ENCODE measurements around the gene LRRC8B. TPM values are rescaled to one million over a fixed set of nuclear protein-coding genes. Genes with fewer than 3 reads are reported as not detected.

LRRC8B gene
- total RNA-seq, 1 experiment from 2014 or later: 24.2 TPM

GRCh38 chr1:89529196-89529595 is 4.6 kb downstream of the LRRC8B start:
- Mint-ChIP-seq H3K27me3 (ENCODE audit: low read depth) (no peaks in the 10 kb centered on the region), H3K27ac (no peak overlapping the region), H3K36me3 (no peaks in the 10 kb centered on the region), H3K9me3 (no peaks in the 10 kb centered on the region), H3K4me1 (peaks cover 46% of the 10 kb centered on the region), H3K4me3 (no peak overlapping the region)
- DNase-seq (ENCODE audit: low spot score): no peak
- POLR2A ChIA-PET: interaction anchor here (0.6 kb wide), 1 partner anchor 449 kb away, joined by 8 read pairs; no protein-coding TSS in a partner anchor
- TF ChIP-seq OVOL2 (CRISPR knock-in tag; IDR thresholded peaks at IDR 0.05; ENCODE audit: borderline replicate concordance) (no peak), ESRRA (CRISPR knock-in tag; IDR thresholded peaks at IDR 0.05; ENCODE audit: borderline replicate concordance) (no peak), E2F5 (CRISPR knock-in tag; IDR thresholded peaks at IDR 0.05) (no peak), PRRX2 (CRISPR knock-in tag; IDR thresholded peaks at IDR 0.05) (no peak), RELA (CRISPR knock-in tag; IDR thresholded peaks at IDR 0.05; ENCODE audit: borderline replicate concordance) (no peak)
- CTCF ChIA-PET: interaction anchor here (2.3 kb wide), 1 partner anchor 46 kb away, joined by 5 read pairs; no protein-coding TSS in a partner anchor
- ATAC-seq: no peak

DNA sequence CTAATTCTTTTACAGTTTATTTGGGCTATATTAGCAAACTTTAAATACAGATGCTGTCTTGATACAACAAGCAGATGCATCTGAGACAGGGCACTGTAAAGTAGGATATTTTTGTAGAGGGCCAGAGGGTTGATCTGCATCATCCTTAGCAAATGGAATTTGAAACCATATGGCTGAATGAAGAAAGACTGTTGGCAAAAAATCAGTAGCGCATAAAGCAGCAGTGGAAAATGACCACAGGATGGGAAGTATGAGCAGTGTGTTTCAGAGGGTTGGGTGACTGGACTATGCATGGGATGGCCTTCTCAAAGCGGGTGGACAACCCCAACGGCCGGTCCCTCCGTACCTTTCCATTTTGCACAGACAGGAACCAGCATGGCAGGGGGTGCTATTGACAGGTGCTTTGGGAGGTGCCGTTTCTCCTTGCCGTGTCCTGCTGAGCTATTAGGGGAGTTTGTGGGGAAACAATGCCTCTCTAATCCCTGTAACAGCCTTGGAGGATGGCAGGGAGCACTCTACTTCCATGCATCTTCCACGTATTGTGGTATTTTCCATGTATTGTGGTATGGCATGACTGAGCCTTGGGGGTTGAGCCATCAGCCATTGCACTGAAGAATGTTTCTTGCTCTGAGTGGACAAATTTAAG is 5.9 kb downstream of the LRRC8B start:
- peaks cover 46% of the 10 kb centered on the region for H3K4me1 Mint-ChIP-seq
- CTCF ChIA-PET: interaction anchor here (2.3 kb wide), 1 partner anchor 47 kb away, joined by 5 read pairs; no protein-coding TSS in a partner anchor

More for the DNA sequence above, 5.9 kb downstream of the LRRC8B start:
- peak overlapping the region; percentile 63 for H3K27ac Mint-ChIP-seq
- DNase-seq (ENCODE audit: low spot score): peak; percentile 11
- peak overlapping the region; percentile 15 for H3K4me3 Mint-ChIP-seq
- POLR2A ChIA-PET: no interaction called here
- ATAC-seq: peak; percentile 84
- TF ChIP-seq USF2 (CRISPR knock-in tag; IDR thresholded peaks at IDR 0.05) (no peak), TEAD1 (CRISPR knock-in tag; IDR thresholded peaks at IDR 0.05) (no peak), FOXK1 (CRISPR knock-in tag; IDR thresholded peaks at IDR 0.05) (peak; percentile 40; the same call in 1 of the 2 replicates), ZBTB21 (CRISPR knock-in tag; IDR thresholded peaks at IDR 0.05; ENCODE audit: borderline replicate concordance) (0 out of 2 replicates have a peak, but pooled peaks have one; percentile 30), HMGA2 (CRISPR knock-in tag; IDR thresholded peaks at IDR 0.05) (no peak), SP1 (CRISPR knock-in tag; conservative IDR thresholded peaks at IDR 0.05) (0 out of 2 replicates have a peak, but pooled peaks have one; percentile 13), ZNF532 (CRISPR knock-in tag; IDR thresholded peaks at IDR 0.05; ENCODE audit: borderline replicate concordance) (no peak), NFE2L1 (CRISPR knock-in tag; IDR thresholded peaks at IDR 0.05) (no peak), ZNF423 (CRISPR knock-in tag; IDR thresholded peaks at IDR 0.05) (peak; percentile 84), ZNF263 (CRISPR knock-in tag; IDR thresholded peaks at IDR 0.05; ENCODE audit: low read depth) (peak; percentile 96)
- TF ChIP-seq, protein P1, sequence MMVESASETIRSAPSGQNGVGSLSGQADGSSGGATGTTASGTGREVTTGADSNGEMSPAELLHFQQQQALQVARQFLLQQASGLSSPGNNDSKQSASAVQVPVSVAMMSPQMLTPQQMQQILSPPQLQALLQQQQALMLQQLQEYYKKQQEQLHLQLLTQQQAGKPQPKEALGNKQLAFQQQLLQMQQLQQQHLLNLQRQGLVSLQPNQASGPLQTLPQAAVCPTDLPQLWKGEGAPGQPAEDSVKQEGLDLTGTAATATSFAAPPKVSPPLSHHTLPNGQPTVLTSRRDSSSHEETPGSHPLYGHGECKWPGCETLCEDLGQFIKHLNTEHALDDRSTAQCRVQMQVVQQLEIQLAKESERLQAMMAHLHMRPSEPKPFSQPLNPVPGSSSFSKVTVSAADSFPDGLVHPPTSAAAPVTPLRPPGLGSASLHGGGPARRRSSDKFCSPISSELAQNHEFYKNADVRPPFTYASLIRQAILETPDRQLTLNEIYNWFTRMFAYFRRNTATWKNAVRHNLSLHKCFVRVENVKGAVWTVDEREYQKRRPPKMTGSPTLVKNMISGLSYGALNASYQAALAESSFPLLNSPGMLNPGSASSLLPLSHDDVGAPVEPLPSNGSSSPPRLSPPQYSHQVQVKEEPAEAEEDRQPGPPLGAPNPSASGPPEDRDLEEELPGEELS (CRISPR knock-in tag; IDR thresholded peaks at IDR 0.05): peak; percentile 39; the same call in 1 of the 2 replicates
- no peaks in the 10 kb centered on the region for H3K9me3 Mint-ChIP-seq
- no peaks in the 10 kb centered on the region for H3K36me3 Mint-ChIP-seq
- no peaks in the 10 kb centered on the region for H3K27me3 Mint-ChIP-seq (ENCODE audit: low read depth)

Measured in WTC11 (cell line).